Caki2 (cell line): ENCODE results near the gene MPHOSPH8. TPM values are rescaled to one million over a fixed set of nuclear protein-coding genes. Genes with fewer than 3 reads are reported as not detected.
"Not testable (repeated sequence)": the region's sequence is repeated elsewhere in the genome, so short reads cannot be mapped to it uniquely, and the experiment has no call there.

Experiments
- DNase-seq: peaks from one replicate; pipeline ENCODE4 v3.0.0-alpha.2; 2015; ENCODE audit warnings: low read depth
- in situ Hi-C: cut with HindIII; loops from 2 replicates; pipeline ENCODE4 v1.10.0; 2016; ENCODE audit warnings: low sequenced_read_pairs, low pct_unique_long_range_greater_than_20kb, mixed read lengths
- total RNA-seq: library from RNA; depleted of rRNA; stranded (reverse); fragments of >200 nt; shearing (Covaris generic); gene quantifications from 2 replicates; pipeline ENCODE4 v1.2.3, GENCODE V29; 2014; ENCODE audit warnings: low replicate concordance

MPHOSPH8 gene
- total RNA-seq, 1 experiment from 2014 or later, result 5.9 TPM

DNA sequence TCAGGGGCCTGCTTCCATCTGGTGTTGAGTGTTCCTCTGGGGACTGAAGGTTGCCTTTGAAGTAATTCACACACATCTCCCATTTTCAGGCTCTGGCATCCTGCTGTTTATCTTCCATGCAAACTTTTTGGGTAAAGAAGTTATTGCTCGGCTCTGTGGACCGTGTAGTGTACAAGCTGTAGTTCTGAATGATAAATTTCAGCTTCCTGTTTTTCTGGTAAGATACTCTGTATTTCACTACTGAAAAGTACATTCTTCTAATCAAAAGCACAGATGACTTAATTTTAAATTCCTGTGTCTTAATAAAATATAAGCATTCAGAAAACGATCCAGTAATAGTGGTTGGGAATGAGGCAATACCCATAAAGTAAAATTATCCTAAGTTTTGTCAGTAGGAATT, 36.7 kb downstream of the MPHOSPH8 start:
- in situ Hi-C loops, result no loop called here
- no peak for DNase-seq

DNA sequence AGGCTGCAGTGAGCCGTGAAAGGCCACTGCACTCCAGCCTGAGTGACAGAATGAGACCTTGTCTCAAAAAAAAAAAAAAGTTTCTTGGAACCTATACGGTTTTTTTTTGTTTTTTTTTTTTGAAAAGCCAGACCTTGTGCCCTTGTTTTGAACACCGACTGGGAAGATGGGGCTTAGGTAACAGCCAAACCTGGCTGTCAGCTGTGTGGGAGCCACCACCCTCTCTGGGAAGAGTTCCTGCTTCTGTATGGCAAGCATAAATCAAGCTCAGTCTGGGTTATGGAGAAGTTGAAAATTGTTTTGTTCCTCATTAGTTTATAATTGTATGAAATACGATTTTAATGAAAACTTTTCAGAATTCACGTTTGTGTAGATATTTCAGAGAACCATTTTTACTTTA, 39.5 kb downstream of the MPHOSPH8 start:
- in situ Hi-C loops, result no loop called here
- DNase-seq, result no peak

- in situ Hi-C loops, result no loop called here
- no peak for DNase-seq
These were observed 40.3 kb downstream of the MPHOSPH8 start for GRCh38 chr13:19673473-19674430.

DNA sequence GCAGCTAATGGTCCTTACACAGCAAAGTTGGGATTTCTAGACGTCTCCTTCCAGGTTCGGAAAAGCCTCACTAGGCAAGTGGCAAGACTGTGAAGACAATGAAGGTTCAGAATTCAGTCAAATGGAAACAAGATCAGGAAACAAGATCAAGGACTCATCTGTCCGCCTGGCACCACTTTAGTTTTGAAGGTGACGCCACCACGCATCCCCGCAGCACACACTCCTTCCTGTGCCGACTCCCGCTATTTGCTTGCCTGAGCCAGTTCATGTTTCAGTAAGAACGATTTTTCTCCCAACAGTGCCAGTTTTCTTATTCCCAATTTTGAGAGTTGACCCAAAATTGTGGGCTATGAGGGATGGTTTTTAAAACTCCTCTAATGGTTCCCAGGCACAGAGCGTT, 41.4 kb downstream of the MPHOSPH8 start:
- in situ Hi-C loops, result no loop called here
- no peak for DNase-seq

- no peak for DNase-seq
- in situ Hi-C loops, result no loop called here
These were observed 42.7 kb downstream of the MPHOSPH8 start for GRCh38 chr13:19676168-19676567.

- in situ Hi-C loops, result no loop called here
- DNase-seq, result no peak
These were observed 47.3 kb downstream of the MPHOSPH8 start for GRCh38 chr13:19680751-19681150.

- in situ Hi-C loops, result no loop called here
- DNase-seq, result no peak
These were observed 48.1 kb downstream of the MPHOSPH8 start for GRCh38 chr13:19681517-19681916.

DNA sequence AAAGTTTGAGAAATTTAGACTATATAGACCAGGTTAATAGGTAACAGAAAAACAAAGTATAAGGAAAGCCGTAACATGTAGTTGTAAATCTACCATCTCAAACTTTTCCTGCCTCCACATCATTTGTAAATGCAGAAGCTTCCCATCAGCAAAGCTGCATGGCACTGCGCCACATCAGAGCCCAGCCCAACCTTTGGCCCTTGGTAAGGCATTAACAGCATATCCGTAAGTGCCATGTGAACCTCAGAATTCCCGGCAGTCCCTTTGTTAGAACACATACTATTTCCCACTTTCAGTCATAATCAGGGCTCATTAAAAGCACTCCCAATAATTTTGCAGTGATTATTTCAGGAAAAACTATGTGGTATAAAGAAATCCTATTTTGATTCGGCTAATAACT, 51.6 kb downstream of the MPHOSPH8 start:
- in situ Hi-C loops, result no loop called here
- DNase-seq, result peak; percentile 13

- no peak for DNase-seq
These were observed 52.0 kb downstream of the MPHOSPH8 start for GRCh38 chr13:19685437-19685836.

DNA sequence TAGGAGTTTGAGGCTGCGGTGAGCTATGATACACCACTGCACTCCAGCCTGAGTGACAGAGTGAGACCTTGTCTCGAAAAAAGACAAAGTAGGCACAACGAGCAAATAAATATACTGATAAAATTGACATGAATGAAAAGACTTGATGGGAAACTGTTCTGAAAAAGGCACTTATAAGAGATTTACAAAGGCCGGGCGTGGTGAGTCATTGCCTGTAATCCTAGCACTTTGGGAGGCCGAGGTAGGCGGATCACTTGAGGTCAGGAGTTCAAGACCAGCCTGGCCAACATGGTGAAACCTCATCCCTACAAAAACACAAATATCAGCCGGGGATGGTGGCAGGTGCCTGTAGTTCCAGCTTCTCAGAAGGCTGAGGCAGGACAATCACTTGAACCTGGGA, 58.0 kb downstream of the MPHOSPH8 start:
- not testable (repeated sequence) for DNase-seq

More at GRCh38 chr13:19685437-19685836, 52.0 kb downstream of the MPHOSPH8 start:
- in situ Hi-C loops, result no loop called here

GRCh38 chr13:19695428-19695827, 62.0 kb downstream of the MPHOSPH8 start:
- in situ Hi-C loops, result no loop called here
- no peak for DNase-seq

More for the DNA sequence above, 58.0 kb downstream of the MPHOSPH8 start:
- in situ Hi-C loops, result not testable (repeated sequence)

GRCh38 chr13:19695829-19696228, 62.4 kb downstream of the MPHOSPH8 start:
- in situ Hi-C loops, result no loop called here
- no peak for DNase-seq

GRCh38 chr13:19700963-19701362, 67.5 kb downstream of the MPHOSPH8 start:
- in situ Hi-C loops, DNase-seq: not testable (repeated sequence)

DNA sequence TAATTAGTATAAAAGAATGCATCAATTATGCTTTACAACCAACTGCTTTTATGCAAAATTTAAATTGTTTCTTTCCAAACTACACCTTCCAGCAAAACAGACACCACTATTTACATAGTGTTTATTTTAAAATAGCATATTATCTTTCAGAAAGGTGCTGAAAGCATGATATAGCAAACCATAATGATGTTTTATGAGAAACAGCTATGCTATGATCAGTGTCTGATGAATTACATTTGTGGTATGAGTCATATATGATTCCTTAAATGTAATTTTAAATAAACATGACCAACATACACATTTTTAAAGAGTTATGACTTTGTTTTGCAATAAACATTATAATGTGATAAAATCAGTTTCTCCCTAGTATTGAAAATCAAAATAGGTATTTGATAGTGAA, 68.2 kb downstream of the MPHOSPH8 start:
- DNase-seq, in situ Hi-C loops: not testable (repeated sequence)

- in situ Hi-C loops, DNase-seq: not testable (repeated sequence)
These were observed 70.8 kb downstream of the MPHOSPH8 start for GRCh38 chr13:19704256-19704655.

DNA sequence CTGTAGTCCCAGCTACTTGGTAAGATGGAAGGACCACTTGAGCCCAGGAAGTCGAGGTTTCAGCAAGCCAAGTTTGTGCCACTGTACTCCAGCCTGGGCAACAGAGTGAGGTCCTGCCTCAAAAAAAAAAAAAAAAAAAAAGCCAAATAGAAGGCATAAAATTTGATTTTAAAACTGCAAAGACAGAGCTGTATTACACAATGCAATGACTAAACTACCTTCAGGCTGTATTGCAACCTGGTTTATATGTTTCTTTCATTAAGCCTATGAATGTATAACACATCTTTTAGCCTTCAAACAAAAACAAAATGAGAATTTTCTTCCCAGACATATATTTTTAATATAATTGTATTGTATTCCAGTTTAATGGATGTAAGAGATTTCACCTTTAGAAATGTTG, 75.6 kb downstream of the MPHOSPH8 start:
- in situ Hi-C loops, DNase-seq: not testable (repeated sequence)

DNA sequence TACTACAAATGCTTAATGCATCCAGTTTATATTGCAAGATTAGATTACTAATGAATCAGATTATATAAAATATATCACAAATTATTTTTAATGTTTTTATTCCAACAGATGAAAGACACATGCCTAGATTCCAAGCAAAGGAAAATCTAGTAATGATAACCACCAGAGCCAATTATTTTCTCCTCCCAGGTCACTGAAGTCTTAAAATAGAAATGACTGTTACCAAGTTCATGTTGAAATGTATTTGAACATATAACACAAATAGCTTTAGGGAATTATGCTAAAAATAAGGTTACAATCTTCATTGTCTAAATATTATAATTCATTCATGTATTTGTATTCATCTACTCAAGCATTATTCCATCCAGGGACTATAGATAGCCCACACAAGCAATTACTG, 76.3 kb downstream of the MPHOSPH8 start:
- in situ Hi-C loops, DNase-seq: not testable (repeated sequence)

DNA sequence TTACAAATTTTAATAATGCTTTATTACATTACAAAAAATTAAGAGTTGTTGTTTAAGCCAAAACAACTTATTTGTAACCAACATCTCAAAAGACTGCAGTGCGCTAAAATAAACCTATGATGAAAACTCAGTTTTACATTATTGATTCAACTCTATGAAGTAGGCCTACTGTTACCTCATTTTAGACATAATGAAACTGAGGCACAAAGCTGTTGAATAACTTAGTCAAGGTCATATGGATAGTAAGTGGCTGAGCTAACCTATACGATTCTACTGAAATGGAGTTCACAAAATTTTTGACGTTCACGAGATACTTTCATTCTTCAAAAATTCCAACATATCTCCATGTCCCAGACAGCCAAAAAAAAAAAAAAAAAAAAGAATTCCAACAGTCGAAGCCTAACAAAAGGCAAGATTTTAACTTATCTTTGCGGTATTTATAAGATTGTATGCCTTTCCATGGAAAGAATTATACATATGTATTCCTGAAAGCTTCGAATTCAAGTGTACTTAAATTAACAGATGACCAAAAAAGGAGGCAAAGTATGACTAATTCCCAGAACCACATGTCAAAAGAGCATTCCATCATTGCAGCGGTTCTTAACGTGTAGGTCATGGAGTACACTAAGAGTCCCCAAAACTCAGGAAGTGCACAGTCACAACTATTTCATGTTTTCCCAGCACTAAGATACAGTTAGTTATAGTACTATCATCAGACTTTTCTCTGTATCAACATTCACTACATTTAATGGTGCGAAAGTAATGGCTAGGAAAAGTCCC, 79.9 kb downstream of the MPHOSPH8 start:
- in situ Hi-C loops, result no loop called here
- peak; percentile 24 for DNase-seq

- in situ Hi-C loops, result no loop called here
- DNase-seq, result no peak
These were observed 86.6 kb downstream of the MPHOSPH8 start for GRCh38 chr13:19720039-19720438.
